Measurements from ENCODE around the gene TCF12. TPM values are rescaled to one million over a fixed set of nuclear protein-coding genes. Genes with fewer than 3 reads are reported as not detected.

The TCF12 gene
- total RNA-seq, 1 donor from 2014 or later: 207 TPM

- DNase-seq (ENCODE audit: low read depth, low spot score): no peak
- peaks cover 25% of the 10 kb centered on the region for H3K4me1 Mint-ChIP-seq
- peaks cover 15% of the 10 kb centered on the region for H3K9me3 Mint-ChIP-seq
- peaks cover 48% of the 10 kb centered on the region for H3K36me3 Mint-ChIP-seq (ENCODE audit: low read depth)
- H3K27me3 Mint-ChIP-seq (ENCODE audit: low read depth): no peaks in the 10 kb centered on the region
- no peak overlapping the region for H3K4me3 Mint-ChIP-seq
- no peak for TF ChIP-seq CTCF (conservative IDR thresholded peaks at IDR 0.05)
- no peak overlapping the region for H3K27ac Mint-ChIP-seq (ENCODE audit: unreplicated experiment)
These were observed 18.5 kb downstream of the TCF12 start for GRCh38 chr15:56936929-56937328.

- H3K4me1 Mint-ChIP-seq: peaks cover 33% of the 10 kb centered on the region
These were observed 20.8 kb downstream of the TCF12 start for GRCh38 chr15:56939257-56939656.

GRCh38 chr15:56940388-56940787, 21.9 kb downstream of the TCF12 start:
- no peak for TF ChIP-seq CTCF (conservative IDR thresholded peaks at IDR 0.05)
- Mint-ChIP-seq H3K9me3 (peaks cover 14% of the 10 kb centered on the region), H3K27ac (ENCODE audit: unreplicated experiment) (no peak overlapping the region), H3K4me3 (no peak overlapping the region), H3K4me1 (peaks cover 33% of the 10 kb centered on the region), H3K27me3 (ENCODE audit: low read depth) (no peaks in the 10 kb centered on the region), H3K36me3 (ENCODE audit: low read depth) (peaks cover 42% of the 10 kb centered on the region)
- DNase-seq (ENCODE audit: low read depth, low spot score): no peak

More at GRCh38 chr15:56939257-56939656, 20.8 kb downstream of the TCF12 start:
- Mint-ChIP-seq H3K36me3 (ENCODE audit: low read depth) (peaks cover 41% of the 10 kb centered on the region), H3K27me3 (ENCODE audit: low read depth) (no peaks in the 10 kb centered on the region), H3K27ac (ENCODE audit: unreplicated experiment) (no peak overlapping the region), H3K9me3 (peaks cover 15% of the 10 kb centered on the region), H3K4me3 (no peak overlapping the region)
- no peak for DNase-seq (ENCODE audit: low read depth, low spot score)
- TF ChIP-seq CTCF (conservative IDR thresholded peaks at IDR 0.05): no peak

GRCh38 chr15:56942118-56942517, 23.7 kb downstream of the TCF12 start:
- DNase-seq (ENCODE audit: low read depth, low spot score): no peak
- H3K27ac Mint-ChIP-seq (ENCODE audit: unreplicated experiment): no peak overlapping the region
- H3K9me3 Mint-ChIP-seq: peaks cover 4% of the 10 kb centered on the region
- H3K27me3 Mint-ChIP-seq (ENCODE audit: low read depth): no peaks in the 10 kb centered on the region
- no peak for TF ChIP-seq CTCF (conservative IDR thresholded peaks at IDR 0.05)
- H3K36me3 Mint-ChIP-seq (ENCODE audit: low read depth): peaks cover 34% of the 10 kb centered on the region
- H3K4me1 Mint-ChIP-seq: peaks cover 34% of the 10 kb centered on the region
- H3K4me3 Mint-ChIP-seq: no peak overlapping the region

GRCh38 chr15:56943403-56943802, 25.0 kb downstream of the TCF12 start:
- no peaks in the 10 kb centered on the region for H3K27me3 Mint-ChIP-seq (ENCODE audit: low read depth)
- no peak overlapping the region for H3K4me3 Mint-ChIP-seq
- peaks cover 2% of the 10 kb centered on the region for H3K9me3 Mint-ChIP-seq
- peaks cover 29% of the 10 kb centered on the region for H3K36me3 Mint-ChIP-seq (ENCODE audit: low read depth)
- no peak for TF ChIP-seq CTCF (conservative IDR thresholded peaks at IDR 0.05)
- no peak overlapping the region for H3K27ac Mint-ChIP-seq (ENCODE audit: unreplicated experiment)
- peaks cover 34% of the 10 kb centered on the region for H3K4me1 Mint-ChIP-seq
- DNase-seq (ENCODE audit: low read depth, low spot score): no peak

GRCh38 chr15:56944485-56944884, 26.0 kb downstream of the TCF12 start:
- Mint-ChIP-seq H3K27ac (ENCODE audit: unreplicated experiment) (no peak overlapping the region), H3K9me3 (peaks cover 2% of the 10 kb centered on the region), H3K4me1 (peaks cover 38% of the 10 kb centered on the region), H3K4me3 (no peak overlapping the region), H3K27me3 (ENCODE audit: low read depth) (no peaks in the 10 kb centered on the region), H3K36me3 (ENCODE audit: low read depth) (peaks cover 24% of the 10 kb centered on the region)
- no peak for TF ChIP-seq CTCF (conservative IDR thresholded peaks at IDR 0.05)
- no peak for DNase-seq (ENCODE audit: low read depth, low spot score)
